ENCODE data around the gene VPS37C. TPM values are rescaled to one million over a fixed set of nuclear protein-coding genes. Genes with fewer than 3 reads are reported as not detected.

The VPS37C gene
- total and polyA plus RNA-seq, 2 of the 13 experiments (the other 11 are each of a cell fraction or from before 2014, with no cell fraction given) = 7.5 to 8.8 TPM

DNA sequence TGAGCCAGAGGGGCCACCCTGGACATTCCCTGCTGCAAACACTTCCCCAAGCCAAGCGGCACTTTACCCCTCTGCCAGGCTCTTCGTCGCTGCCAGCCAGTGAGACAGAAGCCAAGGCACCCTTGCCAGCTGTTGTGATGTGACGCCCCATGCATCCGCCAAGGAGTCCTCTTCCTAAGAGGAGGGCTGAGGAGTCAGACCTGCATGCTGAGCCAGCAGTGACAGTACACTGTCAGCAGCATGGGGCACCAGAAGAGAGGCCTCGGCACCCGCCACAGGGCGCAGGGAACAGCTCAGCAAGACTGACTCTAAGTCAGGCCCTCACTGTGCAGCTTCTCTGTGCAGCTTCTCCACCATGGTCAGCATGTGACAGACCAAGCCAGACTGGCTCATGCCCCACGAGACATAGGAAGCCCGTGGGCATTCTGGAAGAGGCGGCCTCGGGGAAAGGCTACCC is 26.4 kb downstream of the VPS37C start:
- H3K4me3 ChIP-seq (replicated peaks in 1 of 3; ENCODE audit: insufficient read depth in 1 of 3, low read depth in 2 of 3, low read length in 3 of 3) = no peak overlapping the region
- H3K9ac ChIP-seq (ENCODE audit: insufficient read depth, low read depth, low read length) = no peak overlapping the region
- no TSS peak for BruUV-seq (replicated peaks)
- no peaks in the 10 kb centered on the region for H3K27me3 ChIP-seq (ENCODE audit: control insufficient read depth in 1 of 2, insufficient read depth in 2 of 2, low read length in 2 of 2)
- FAIRE-seq (no peak), ATAC-seq (no peak), DNase-seq (ENCODE audit: low spot score) (no peak)
- no peak overlapping the region for H3K27ac ChIP-seq (ENCODE audit: extremely low read length, insufficient read depth, low read length)
- peaks cover 6% of the 10 kb centered on the region for H3K4me1 ChIP-seq (ENCODE audit: insufficient read depth, low read length)
- no peaks in the 10 kb centered on the region for H4K20me1 ChIP-seq (ENCODE audit: insufficient read depth, low read length)
- H3K36me3 ChIP-seq (replicated peaks in 1 of 2; ENCODE audit: control insufficient read depth in 1 of 2, insufficient read depth in 2 of 2, low read length in 2 of 2) = peaks cover 4 to 23% of the 10 kb centered on the region in 2 experiments; a peak in 2 of 5 replicates
- in situ Hi-C loops (cut with HindIII; ENCODE audit: extremely low pct_ligation_motif_present, low pct_unique_long_range_greater_than_20kb) = no loop called here
- ChIA-PET POLR2A (no interaction called here), CTCF (ENCODE audit: low intra/inter-chr PET ratio, low total read pairs) (no interaction called here)
- TF ChIP-seq HHEX (CRISPR knock-in tag; IDR thresholded peaks at IDR 0.05) = no peak
- TF ChIP-seq, protein P1, sequence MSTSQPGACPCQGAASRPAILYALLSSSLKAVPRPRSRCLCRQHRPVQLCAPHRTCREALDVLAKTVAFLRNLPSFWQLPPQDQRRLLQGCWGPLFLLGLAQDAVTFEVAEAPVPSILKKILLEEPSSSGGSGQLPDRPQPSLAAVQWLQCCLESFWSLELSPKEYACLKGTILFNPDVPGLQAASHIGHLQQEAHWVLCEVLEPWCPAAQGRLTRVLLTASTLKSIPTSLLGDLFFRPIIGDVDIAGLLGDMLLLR (CRISPR knock-in tag; IDR thresholded peaks at IDR 0.05) = no peak
- TF ChIP-seq SMAD9 (CRISPR knock-in tag; IDR thresholded peaks at IDR 0.05) = no peak
- TF ChIP-seq FOSL1 (CRISPR knock-in tag; IDR thresholded peaks at IDR 0.05; ENCODE audit: borderline replicate concordance) = no peak
- TF ChIP-seq ZSCAN12 (CRISPR knock-in tag; IDR thresholded peaks at IDR 0.05) = no peak
- no peak for TF ChIP-seq CCDC6 (CRISPR knock-in tag; IDR thresholded peaks at IDR 0.05)
- no peak for TF ChIP-seq ZNF564 (CRISPR knock-in tag; IDR thresholded peaks at IDR 0.05)
- TF ChIP-seq ZBTB14 (CRISPR knock-in tag; IDR thresholded peaks at IDR 0.05) = no peak
- TF ChIP-seq IKZF4 (CRISPR knock-in tag; IDR thresholded peaks at IDR 0.05; ENCODE audit: borderline replicate concordance, low read depth, not compliant biosample characterization) = no peak
- no peak for TF ChIP-seq MTA1 (CRISPR knock-in tag; IDR thresholded peaks at IDR 0.05; ENCODE audit: borderline replicate concordance)
- TF ChIP-seq FLYWCH1 (CRISPR knock-in tag; IDR thresholded peaks at IDR 0.05) = no peak
- H3K9me3 ChIP-seq (ENCODE audit: low read length) = no peaks in the 10 kb centered on the region
- no peaks in the 10 kb centered on the region for H3K79me2 ChIP-seq (ENCODE audit: insufficient read depth, low read length)
- H3K4me2 ChIP-seq (ENCODE audit: low read depth, low read length) = no peak overlapping the region
- no peak overlapping the region for H2AFZ ChIP-seq (ENCODE audit: low read length)
- WGBS (ENCODE audit: low lambda C conversion rate) = 100% methylated on average over 3 of the region's 12 CpGs
- intact Hi-C loops (cut with micrococcal nuclease; ENCODE audit: unreplicated experiment) = no loop called here

Measured in HepG2 (cell line).